GM19468 (cell line): ENCODE data around the gene NRXN2.
"Not testable (repeated sequence)": the region's sequence is repeated elsewhere in the genome, so short reads cannot be mapped to it uniquely, and the experiment has no call there.

Experiments
- ATAC-seq: cut with Tn5 transposase; IDR thresholded peaks from one replicate; pipeline ENCODE4 v1.9.1; 2021; ENCODE audit warnings: mild to moderate bottlenecking, moderate library complexity, moderate number of reproducible peaks; ENCODE audit not compliant: unreplicated experiment; ENCODE audit errors: extremely low read depth

The NRXN2 gene

GRCh38 chr11:64562723-64563351 is 160.2 kb downstream of the NRXN2 start:
- ATAC-seq: no peak

- ATAC-seq: no peak
These were observed 160.8 kb downstream of the NRXN2 start for GRCh38 chr11:64561984-64562722.

- not testable (repeated sequence) for ATAC-seq
These were observed 161.6 kb downstream of the NRXN2 start for GRCh38 chr11:64561429-64561828.

GRCh38 chr11:64560941-64561340 is 162.1 kb downstream of the NRXN2 start:
- no peak for ATAC-seq

- ATAC-seq: no peak
These were observed 162.7 kb downstream of the NRXN2 start for GRCh38 chr11:64560139-64560771.

DNA sequence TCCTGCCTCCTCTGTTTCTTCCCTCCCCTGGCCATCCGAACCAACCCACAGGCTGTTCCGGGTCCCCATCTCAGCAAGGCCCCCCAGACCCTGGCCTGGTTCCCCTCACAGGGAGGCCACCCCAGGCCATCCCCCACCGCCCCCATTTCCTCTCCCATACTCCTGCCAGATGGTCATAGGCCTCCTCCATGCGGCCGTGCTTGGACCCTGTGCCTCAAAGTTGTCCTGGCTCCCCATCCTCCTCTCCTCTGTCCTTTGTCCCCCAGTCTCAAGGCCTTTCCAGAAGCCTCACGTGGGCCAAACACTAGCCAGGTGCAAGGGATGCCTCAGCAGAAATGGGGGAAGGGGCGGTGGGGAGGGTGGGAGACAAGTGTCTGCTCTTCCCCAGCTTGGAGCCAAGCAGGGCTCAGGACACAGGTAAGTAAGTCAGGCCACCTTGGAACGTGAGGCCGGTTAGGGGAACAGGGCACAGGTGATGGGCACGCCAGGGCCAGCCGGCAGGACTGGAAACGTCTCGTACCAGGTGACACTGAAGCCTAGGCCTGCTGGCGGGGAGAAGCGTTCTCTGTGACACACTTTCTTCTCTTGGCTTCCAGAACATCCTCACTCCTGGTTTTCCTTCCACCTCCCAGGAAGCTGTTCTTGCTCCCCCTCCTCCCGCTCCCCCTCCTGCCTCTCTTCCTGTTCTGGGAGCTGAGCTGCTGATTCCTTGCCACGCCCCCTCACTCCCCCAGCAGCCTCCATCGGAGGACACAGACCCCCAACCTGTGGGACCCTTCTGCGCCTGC is 163.5 kb downstream of the NRXN2 start:
- ATAC-seq: no peak

DNA sequence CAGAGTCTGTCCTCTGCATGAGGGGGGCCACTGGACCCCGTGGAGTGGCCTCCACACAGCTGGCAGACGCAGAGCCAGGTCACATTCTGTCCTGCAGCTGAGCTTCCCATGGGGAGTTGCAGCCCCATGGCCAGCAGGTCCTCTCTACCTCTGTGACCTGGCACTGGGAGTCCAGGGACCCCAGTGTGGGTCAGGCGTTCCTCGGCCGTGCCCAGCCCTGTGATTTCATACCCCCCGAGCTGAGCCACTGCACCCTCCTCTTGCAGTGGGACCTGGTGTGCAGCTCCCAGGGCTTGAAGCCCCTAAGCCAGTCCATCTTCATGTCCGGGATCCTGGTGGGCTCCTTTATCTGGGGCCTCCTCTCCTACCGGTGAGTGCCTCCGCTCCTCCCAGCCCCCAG is 164.1 kb downstream of the NRXN2 start:
- ATAC-seq: no peak

GRCh38 chr11:64558065-64558745 is 164.8 kb downstream of the NRXN2 start:
- ATAC-seq: no peak

- ATAC-seq: no peak
These were observed 166.2 kb downstream of the NRXN2 start for GRCh38 chr11:64556721-64557250.
